CD14-positive monocyte (primary cell): ENCODE measurements around the gene AREG. TPM values are rescaled to one million over a fixed set of nuclear protein-coding genes. Genes with fewer than 3 reads are reported as not detected.

Experiments
- DNase-seq, 3 donors: peaks; one replicate each; pipeline ENCODE4 v3.0.0-alpha.2; 2011 to 2022
- H2AFZ ChIP-seq: 2 replicates; pipeline ENCODE4 v1.6.0; 2012; ENCODE audit warnings: mild to moderate bottlenecking, low read depth, low read length, inconsistent platforms; ENCODE audit not compliant: insufficient read depth, poor library complexity, severe bottlenecking
- H3K27ac ChIP-seq, 2 donors: 1 replicate in 1 of 2; 2 replicates in 1 of 2; pipeline ENCODE4 v1.5.1; 2012 to 2013; ENCODE audit warnings: low read length in 2 of 2, control low read depth in 1 of 2, inconsistent platforms in 1 of 2, low read depth in 1 of 2, mild to moderate bottlenecking in 1 of 2
- H3K27me3 ChIP-seq, 2 donors: one replicate each; pipeline versions ENCODE4 v1.6.0 to v1.6.1; 2011 to 2013; ENCODE audit warnings: low read length in 2 of 2; ENCODE audit not compliant: control insufficient read depth in 2 of 2, insufficient read depth in 2 of 2
- H3K36me3 ChIP-seq, 2 donors: replicated peaks in 1 of 2; 1 replicate in 1 of 2; 2 replicates in 1 of 2; pipeline versions ENCODE4 v1.5.1 to v1.6.1; 2012 to 2013; ENCODE audit warnings: low read length in 2 of 2, control low read depth in 1 of 2, inconsistent platforms in 1 of 2, mild to moderate bottlenecking in 1 of 2; ENCODE audit not compliant: insufficient read depth in 2 of 2, control insufficient read depth in 1 of 2
- H3K4me1 ChIP-seq, 2 donors: 1 replicate in 1 of 2; 2 replicates in 1 of 2; pipeline versions ENCODE4 v1.5.1 to v1.6.1; 2012 to 2013; ENCODE audit warnings: low read length in 2 of 2, control low read depth in 1 of 2, inconsistent platforms in 1 of 2, mild to moderate bottlenecking in 1 of 2, moderate library complexity in 1 of 2; ENCODE audit not compliant: insufficient read depth in 2 of 2, control insufficient read depth in 1 of 2
- H3K4me2 ChIP-seq: replicated peaks from 2 replicates; pipeline ENCODE3; 2012; ENCODE audit warnings: low read length, moderate library complexity, mild to moderate bottlenecking; ENCODE audit not compliant: poor library complexity, severe bottlenecking; ENCODE audit errors: extremely low read depth
- H3K4me3 ChIP-seq, 3 experiments: fragments of 200-600 bp in 1 of 3; sonication (generic) in 1 of 3; replicated peaks in 1 of 3; 1 replicate in 2 of 3; 2 replicates in 1 of 3; pipeline ENCODE4 v1.5.1; 2011 to 2013; ENCODE audit warnings: low read length in 3 of 3, mild to moderate bottlenecking in 3 of 3, control low read depth in 2 of 3, low read depth in 2 of 3, inconsistent platforms in 1 of 3, moderate library complexity in 1 of 3
- H3K79me2 ChIP-seq: 2 replicates; pipeline ENCODE4 v1.6.0; 2012; ENCODE audit warnings: mild to moderate bottlenecking, control low read depth, inconsistent platforms, low read length, moderate library complexity; ENCODE audit not compliant: insufficient read depth
- H3K9ac ChIP-seq: 2 replicates; pipeline ENCODE4 v1.6.0; 2017; ENCODE audit warnings: low read length, mild to moderate bottlenecking; ENCODE audit not compliant: insufficient read depth, poor library complexity, severe bottlenecking
- H3K9me3 ChIP-seq, 2 donors: replicated peaks in 1 of 2; 1 replicate in 1 of 2; 2 replicates in 1 of 2; pipeline versions ENCODE4 v1.5.1 to v1.6.1; 2012 to 2013; ENCODE audit warnings: low read length in 2 of 2, control low read depth in 1 of 2; ENCODE audit not compliant: control insufficient read depth in 1 of 2, insufficient read depth in 1 of 2
- H4K20me1 ChIP-seq: 2 replicates; pipeline ENCODE4 v1.6.0; 2012; ENCODE audit warnings: mild to moderate bottlenecking, low read length, control low read depth, moderate library complexity; ENCODE audit not compliant: insufficient read depth
- H3K27ac Mint-ChIP-seq, 7 donors: one replicate each; pipeline ENCODE4 v1.8.0; 2020; ENCODE audit warnings: mild to moderate bottlenecking in 7 of 7, mixed read lengths in 7 of 7, moderate library complexity in 6 of 7, inconsistent platforms in 2 of 7
- H3K27me3 Mint-ChIP-seq, 3 donors: one replicate each; pipeline ENCODE4 v1.8.0; 2021 to 2022; ENCODE audit warnings: low read depth in 3 of 3, mild to moderate bottlenecking in 3 of 3, mixed read lengths in 3 of 3, moderate library complexity in 3 of 3, inconsistent platforms in 1 of 3
- H3K36me3 Mint-ChIP-seq, 2 donors: one replicate each; pipeline ENCODE4 v1.8.0; 2020; ENCODE audit warnings: mixed read lengths in 2 of 2, inconsistent platforms in 1 of 2, mild to moderate bottlenecking in 1 of 2
- H3K4me1 Mint-ChIP-seq: one replicate; pipeline ENCODE4 v1.8.0; 2020; ENCODE audit warnings: mild to moderate bottlenecking, mixed read lengths
- H3K4me3 Mint-ChIP-seq, 2 donors: one replicate each; pipeline ENCODE4 v1.8.0; 2020; ENCODE audit warnings: mild to moderate bottlenecking in 2 of 2, mixed read lengths in 2 of 2, moderate library complexity in 1 of 2
- H3K9me3 Mint-ChIP-seq, 7 donors: one replicate each; pipeline ENCODE4 v1.8.0; 2020 to 2022; ENCODE audit warnings: mixed read lengths in 7 of 7, mild to moderate bottlenecking in 6 of 7, moderate library complexity in 6 of 7, inconsistent platforms in 2 of 7
- CTCF ChIP-seq: fragments of 200-600 bp; IDR thresholded peaks from one replicate; pipeline ENCODE4 v1.8.0; 2022; ENCODE audit warnings: antibody characterized with exemption, mild to moderate bottlenecking
- WGBS: methylation state at CpG from one replicate; pipeline ENCODE4 v1.1.5; 2013; ENCODE audit warnings: missing lambda C conversion rate; ENCODE audit not compliant: insufficient coverage; 5-methylcytosine and 5-hydroxymethylcytosine counted together
- intact Hi-C, 2 donors: fragments of 100-400 bp; cut with micrococcal nuclease; formaldehyde crosslinking; loops; one replicate each; pipeline versions ENCODE4 v1.15.0 to v1.15.1; 2023
- polyA plus RNA-seq, 3 donors: library from polyadenylated mRNA; depleted of rRNA in 1 of 3; unstranded in 2 of 3; stranded (reverse) in 1 of 3; fragments of 300-500 nt in 2 of 3; fragments of >200 nt in 1 of 3; fragmentation: Illumina TruSeq in 2 of 3; gene quantifications; 1 replicate in 2 of 3; 2 replicates in 1 of 3; pipeline ENCODE4 v1.2.3, GENCODE V29; 2012 to 2021

Gene AREG
- polyA plus RNA-seq, 3 donors, result 4.2 to 9.2 (median 9.1) TPM

DNA sequence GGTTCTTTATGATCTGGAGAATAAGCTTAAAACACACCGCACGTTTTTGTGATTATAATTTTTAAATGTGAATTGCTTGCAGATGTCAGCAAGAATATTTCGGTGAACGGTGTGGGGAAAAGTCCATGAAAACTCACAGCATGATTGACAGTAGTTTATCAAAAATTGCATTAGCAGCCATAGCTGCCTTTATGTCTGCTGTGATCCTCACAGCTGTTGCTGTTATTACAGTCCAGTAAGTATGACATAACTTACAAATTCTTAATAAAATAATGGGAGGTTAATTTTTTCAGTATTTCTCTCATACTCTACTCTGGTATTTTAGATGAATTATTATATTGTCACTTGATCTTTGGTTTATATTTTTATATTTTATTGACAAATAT lies 5.4 kb downstream of the AREG start:
- Histone ChIP-seq H2AFZ (no peak overlapping the region), H3K27ac (no peak overlapping the region), H3K27me3 (peaks cover 3 to 4% of the 10 kb centered on the region in 2 donors), H4K20me1 (no peaks in the 10 kb centered on the region), H3K9ac (no peak overlapping the region), H3K36me3 (no peaks in the 10 kb centered on the region), H3K4me1 (peaks cover 4 to 5% of the 10 kb centered on the region in 2 donors), H3K4me3 (no peak overlapping the region), H3K4me2 (no peak overlapping the region), H3K9me3 (no peaks in the 10 kb centered on the region), H3K79me2 (no peaks in the 10 kb centered on the region)
- intact Hi-C loops, result no loop called here
- H3K27ac Mint-ChIP-seq, result no peak overlapping the region
- H3K4me1 Mint-ChIP-seq, result peaks cover 7% of the 10 kb centered on the region
- peaks cover 0 to 2% (median 0%) of the 10 kb centered on the region in 7 donors for H3K9me3 Mint-ChIP-seq
- no peak for DNase-seq
- H3K36me3 Mint-ChIP-seq, result no peaks in the 10 kb centered on the region
- no peak for TF ChIP-seq CTCF
- H3K27me3 Mint-ChIP-seq, result peaks cover 0 to 2% (median 1%) of the 10 kb centered on the region in 3 donors
- no peak overlapping the region for H3K4me3 Mint-ChIP-seq
- 90% methylated on average over 2 of the region's 4 CpGs for WGBS

GRCh38 chr4:74451214-74451661 lies 6.3 kb downstream of the AREG start:
- Histone ChIP-seq H2AFZ (no peak overlapping the region), H3K79me2 (no peaks in the 10 kb centered on the region), H4K20me1 (no peaks in the 10 kb centered on the region), H3K9ac (no peak overlapping the region), H3K4me1 (no peaks in the 10 kb centered on the region), H3K9me3 (no peaks in the 10 kb centered on the region), H3K4me2 (no peak overlapping the region), H3K27me3 (peaks cover 0 to 1% of the 10 kb centered on the region in 2 donors), H3K36me3 (no peaks in the 10 kb centered on the region), H3K27ac (no peak overlapping the region), H3K4me3 (no peak overlapping the region)
- DNase-seq, result peak; percentile 31 to 79 (median 62)
- Mint-ChIP-seq H3K36me3 (no peaks in the 10 kb centered on the region), H3K27me3 (peaks cover 0 to 2% (median 0%) of the 10 kb centered on the region in 3 donors), H3K9me3 (peaks cover 0 to 2% (median 0%) of the 10 kb centered on the region in 7 donors), H3K27ac (peak overlapping the region in 2 of 7 donors; percentile 40 to 56), H3K4me1 (peaks cover 4% of the 10 kb centered on the region), H3K4me3 (no peak overlapping the region)
- intact Hi-C loops, result no loop called here
- no CpG with 5 or more reads among the region's 1 CpG for WGBS
- no peak for TF ChIP-seq CTCF
